ENCODE data around the gene UST. TPM values are rescaled to one million over a fixed set of nuclear protein-coding genes. Genes with fewer than 3 reads are reported as not detected.

Gene UST
- total RNA-seq, 2 donors from 2014 or later = 24.2 to 30.8 TPM

DNA sequence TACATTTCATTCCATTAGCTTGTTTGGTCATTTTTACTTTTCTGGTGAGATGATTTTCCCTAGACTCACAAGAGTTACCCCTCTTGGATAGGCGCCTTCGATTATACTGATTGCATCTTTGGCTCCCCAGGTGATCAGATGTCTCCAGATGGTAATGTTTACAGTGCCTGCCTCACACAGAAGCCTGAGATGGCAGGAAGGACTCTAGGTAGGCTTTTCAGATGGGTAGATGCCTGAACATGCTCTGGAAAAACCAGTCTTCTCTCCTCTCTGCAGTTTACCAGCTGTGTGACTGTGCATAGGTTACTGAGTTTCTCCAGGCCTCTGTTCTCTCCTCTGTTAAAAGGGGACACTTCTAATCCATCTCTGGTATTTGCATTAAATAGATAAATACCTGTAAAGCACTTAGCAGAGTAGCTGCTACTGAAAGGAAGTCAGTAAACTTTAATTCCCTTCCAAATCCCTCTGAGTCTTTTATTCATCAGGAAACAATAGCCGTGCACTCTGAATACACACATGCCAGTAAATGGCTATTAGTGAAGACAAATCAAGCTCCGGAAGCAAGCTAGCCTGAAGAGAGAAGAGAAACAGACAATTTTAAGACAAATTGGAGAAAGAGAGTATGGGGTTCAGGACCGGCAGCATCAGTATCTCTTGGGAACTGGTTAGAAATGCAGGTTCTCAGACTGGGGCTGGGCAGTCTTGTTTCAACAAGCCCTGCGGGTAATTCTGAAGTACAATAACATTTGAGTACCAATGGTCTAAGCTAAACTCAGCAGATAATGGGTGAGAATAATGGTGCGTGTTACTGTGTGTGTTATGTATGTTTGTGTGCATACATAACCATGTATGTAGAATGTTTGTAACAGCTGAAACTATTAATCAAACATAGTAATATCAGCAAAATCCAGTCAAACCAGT is 139.4 kb downstream of the UST start:
- H3K27ac ChIP-seq = peak overlapping the region; percentile 33 to 76
- ATAC-seq (ENCODE audit: insufficient number of reproducible peaks, low FRiP score, low read depth) (no peak), DNase-seq (ENCODE audit: low spot score) (no peak)
- no peaks in the 10 kb centered on the region for H3K27me3 ChIP-seq (replicated peaks; ENCODE audit: insufficient read depth)
- no peak overlapping the region for H3K4me3 ChIP-seq
- H3K4me1 ChIP-seq (ENCODE audit: control insufficient read depth in 1 of 2, low read depth in 2 of 2) = peaks cover 49 to 68% of the 10 kb centered on the region in 2 donors
- no peaks in the 10 kb centered on the region for H3K9me3 ChIP-seq
- no peaks in the 10 kb centered on the region for H3K36me3 ChIP-seq
- TF ChIP-seq, protein P1, sequence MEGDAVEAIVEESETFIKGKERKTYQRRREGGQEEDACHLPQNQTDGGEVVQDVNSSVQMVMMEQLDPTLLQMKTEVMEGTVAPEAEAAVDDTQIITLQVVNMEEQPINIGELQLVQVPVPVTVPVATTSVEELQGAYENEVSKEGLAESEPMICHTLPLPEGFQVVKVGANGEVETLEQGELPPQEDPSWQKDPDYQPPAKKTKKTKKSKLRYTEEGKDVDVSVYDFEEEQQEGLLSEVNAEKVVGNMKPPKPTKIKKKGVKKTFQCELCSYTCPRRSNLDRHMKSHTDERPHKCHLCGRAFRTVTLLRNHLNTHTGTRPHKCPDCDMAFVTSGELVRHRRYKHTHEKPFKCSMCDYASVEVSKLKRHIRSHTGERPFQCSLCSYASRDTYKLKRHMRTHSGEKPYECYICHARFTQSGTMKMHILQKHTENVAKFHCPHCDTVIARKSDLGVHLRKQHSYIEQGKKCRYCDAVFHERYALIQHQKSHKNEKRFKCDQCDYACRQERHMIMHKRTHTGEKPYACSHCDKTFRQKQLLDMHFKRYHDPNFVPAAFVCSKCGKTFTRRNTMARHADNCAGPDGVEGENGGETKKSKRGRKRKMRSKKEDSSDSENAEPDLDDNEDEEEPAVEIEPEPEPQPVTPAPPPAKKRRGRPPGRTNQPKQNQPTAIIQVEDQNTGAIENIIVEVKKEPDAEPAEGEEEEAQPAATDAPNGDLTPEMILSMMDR (IDR thresholded peaks at IDR 0.05) = no peak

DNA sequence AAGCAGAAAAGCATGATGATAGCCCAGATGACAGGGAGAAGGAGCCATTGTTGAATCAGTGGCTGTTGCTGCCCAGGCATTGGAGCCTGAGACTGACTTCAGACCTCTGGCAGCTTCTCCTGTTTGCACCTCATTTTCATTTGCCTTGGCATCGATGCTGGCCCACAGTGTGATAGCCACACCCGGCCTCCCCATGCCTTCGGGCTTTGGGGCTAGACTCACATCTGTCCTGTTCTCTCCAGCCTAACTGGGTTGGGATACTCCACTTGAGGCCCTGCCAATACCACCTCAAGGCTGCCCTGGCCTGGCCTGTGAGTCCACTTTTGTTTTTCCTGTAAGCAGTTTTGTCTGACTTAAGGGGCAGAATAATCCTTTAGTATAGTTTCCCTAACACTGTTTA is 140.4 kb downstream of the UST start:
- TF ChIP-seq, protein P1 (IDR thresholded peaks at IDR 0.05) = no peak
- Histone ChIP-seq H3K4me3 (no peak overlapping the region), H3K4me1 (ENCODE audit: control insufficient read depth in 1 of 2, low read depth in 2 of 2) (peaks cover 50 to 76% of the 10 kb centered on the region in 2 donors), H3K9me3 (no peaks in the 10 kb centered on the region), H3K27me3 (replicated peaks; ENCODE audit: insufficient read depth) (no peaks in the 10 kb centered on the region), H3K27ac (peak overlapping the region; percentile 65 to 76), H3K36me3 (no peaks in the 10 kb centered on the region)
- ATAC-seq (ENCODE audit: insufficient number of reproducible peaks, low FRiP score, low read depth) (no peak), DNase-seq (ENCODE audit: low spot score) (peak; percentile 15)

DNA sequence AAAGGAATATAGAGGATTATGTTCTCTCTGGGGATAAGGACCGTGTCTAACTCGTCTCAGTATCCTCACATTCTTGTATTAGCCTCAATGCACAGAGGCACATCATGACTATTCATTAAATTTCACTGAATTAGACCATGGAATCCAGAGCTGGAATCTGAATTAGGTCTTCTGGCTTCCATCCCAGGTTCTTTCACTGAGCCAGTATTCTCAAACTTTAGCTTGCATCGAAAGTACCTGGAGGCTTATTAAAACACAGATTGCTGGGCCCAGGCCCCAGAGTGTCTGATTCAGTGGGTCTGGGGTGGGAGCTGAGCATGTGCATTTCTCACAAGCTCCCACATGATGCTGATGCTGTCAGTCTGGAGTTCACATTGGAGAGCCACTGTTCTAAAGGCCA is 142.0 kb downstream of the UST start:
- TF ChIP-seq, protein P1 (IDR thresholded peaks at IDR 0.05) = no peak
- Histone ChIP-seq H3K4me1 (ENCODE audit: control insufficient read depth in 1 of 2, low read depth in 2 of 2) (peaks cover 50 to 76% of the 10 kb centered on the region in 2 donors), H3K27me3 (replicated peaks; ENCODE audit: insufficient read depth) (no peaks in the 10 kb centered on the region), H3K36me3 (no peaks in the 10 kb centered on the region), H3K4me3 (no peak overlapping the region), H3K9me3 (no peaks in the 10 kb centered on the region), H3K27ac (peak overlapping the region; percentile 75 to 76)
- DNase-seq (ENCODE audit: low spot score) = no peak
- ATAC-seq (ENCODE audit: insufficient number of reproducible peaks, low FRiP score, low read depth) = no peak

DNA sequence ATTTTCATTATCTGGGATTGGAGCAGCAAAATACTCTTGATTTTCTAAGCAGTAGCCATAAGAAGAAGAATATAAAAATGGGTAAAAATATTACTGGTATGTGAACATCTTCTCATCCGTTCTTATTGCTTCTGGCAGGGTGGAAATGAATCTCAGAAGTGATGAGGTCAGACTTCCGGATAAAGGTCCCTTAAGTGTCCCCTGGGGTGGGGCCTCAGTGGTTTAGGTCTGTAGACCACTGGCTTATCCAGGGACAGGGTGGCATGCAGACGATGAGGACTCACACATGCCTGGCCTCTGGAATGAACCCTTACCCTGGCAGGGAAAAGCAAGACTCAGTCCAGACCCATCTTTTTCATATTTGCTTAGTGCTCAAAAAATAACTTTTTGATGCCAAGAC is 143.3 kb downstream of the UST start:
- Histone ChIP-seq H3K36me3 (no peaks in the 10 kb centered on the region), H3K4me1 (ENCODE audit: control insufficient read depth in 1 of 2, low read depth in 2 of 2) (peaks cover 50 to 69% of the 10 kb centered on the region in 2 donors), H3K4me3 (peak overlapping the region; percentile 52), H3K27ac (peak overlapping the region; percentile 75 to 76), H3K9me3 (no peaks in the 10 kb centered on the region), H3K27me3 (replicated peaks; ENCODE audit: insufficient read depth) (no peaks in the 10 kb centered on the region)
- no peak for DNase-seq (ENCODE audit: low spot score)
- TF ChIP-seq, protein P1 (IDR thresholded peaks at IDR 0.05) = no peak
- no peak for ATAC-seq (ENCODE audit: insufficient number of reproducible peaks, low FRiP score, low read depth)

DNA sequence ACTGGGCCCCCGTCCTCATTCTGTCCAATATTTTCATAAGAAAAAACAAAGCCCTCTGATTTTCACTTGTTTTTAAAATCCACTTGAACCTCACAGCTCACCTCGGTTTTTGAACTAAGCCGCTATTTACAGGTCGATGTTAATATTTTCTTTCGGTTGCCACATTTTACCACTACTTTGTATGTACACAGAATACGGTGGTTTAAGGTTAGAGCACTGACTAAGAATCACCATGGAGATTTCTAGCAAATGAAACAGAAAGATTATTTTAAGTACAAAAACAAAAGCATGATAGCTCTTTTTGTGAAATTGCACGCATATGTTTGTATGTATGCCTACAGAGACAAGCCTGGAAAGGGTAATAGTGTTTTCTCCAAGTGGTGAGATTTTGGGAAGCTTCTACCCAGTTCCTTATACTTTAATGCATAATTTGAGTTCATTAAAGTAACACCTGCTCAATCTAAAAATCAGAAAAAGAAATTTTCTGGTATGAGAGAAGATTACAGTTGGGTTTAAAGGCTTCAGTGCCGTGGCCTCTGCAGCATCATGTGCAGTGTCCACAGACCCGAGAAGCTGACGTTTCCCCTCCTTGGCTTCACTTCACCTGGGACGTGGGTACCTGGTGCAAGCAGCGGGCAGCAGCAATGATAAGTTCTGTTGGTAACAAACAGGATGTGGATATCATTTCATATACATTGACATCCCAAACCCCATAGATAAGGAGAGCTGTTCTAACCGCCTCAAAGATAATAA is 144.0 kb downstream of the UST start:
- DNase-seq (ENCODE audit: low spot score) = no peak
- Histone ChIP-seq H3K4me3 (peak overlapping the region; percentile 52), H3K9me3 (no peaks in the 10 kb centered on the region), H3K4me1 (ENCODE audit: control insufficient read depth in 1 of 2, low read depth in 2 of 2) (peaks cover 45 to 61% of the 10 kb centered on the region in 2 donors), H3K36me3 (no peaks in the 10 kb centered on the region), H3K27ac (peak overlapping the region; percentile 75 to 76), H3K27me3 (replicated peaks; ENCODE audit: insufficient read depth) (no peaks in the 10 kb centered on the region)
- ATAC-seq (ENCODE audit: insufficient number of reproducible peaks, low FRiP score, low read depth) = no peak
- TF ChIP-seq, protein P1 (IDR thresholded peaks at IDR 0.05) = no peak

Measured in thoracic aorta (tissue), 2 donors.